ENCODE results near the gene CBFB.
"Not testable (repeated sequence)": the region's sequence is repeated elsewhere in the genome, so short reads cannot be mapped to it uniquely, and the experiment has no call there.

Gene CBFB

GRCh38 chr16:67017421-67017750 is 11.6 kb upstream of the CBFB start:
- DNase-seq, result no peak

DNA sequence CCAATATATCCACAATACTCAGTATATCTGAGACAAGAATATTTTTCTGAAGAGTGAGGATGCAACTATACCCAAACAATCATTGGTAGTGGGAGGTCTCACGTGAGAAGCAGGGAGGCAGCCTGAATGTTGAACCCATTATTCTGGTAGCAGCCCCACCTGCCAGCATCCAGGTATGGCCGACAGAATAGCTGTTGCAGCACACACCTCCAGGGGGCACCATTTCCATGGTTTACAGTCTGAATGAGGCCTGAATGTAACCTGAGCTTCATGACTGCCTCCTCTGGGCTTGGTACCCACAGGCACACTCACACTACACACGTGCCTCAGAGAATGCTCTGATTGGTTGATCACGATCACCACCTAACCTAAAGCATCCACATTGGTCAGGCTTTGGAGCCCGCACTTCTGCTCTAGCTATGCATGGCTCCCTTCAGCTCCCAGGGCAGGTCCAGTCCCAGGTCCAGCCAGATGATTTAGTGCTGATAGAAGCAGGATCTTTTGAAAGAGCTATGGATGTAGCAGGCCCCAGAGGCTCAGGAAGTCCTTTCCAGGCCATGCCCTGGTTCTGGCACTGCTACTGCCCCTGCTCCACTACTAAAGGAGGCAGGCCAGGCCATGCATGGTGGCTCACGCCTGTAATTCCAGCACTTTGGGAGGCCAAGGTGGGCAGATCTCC is 11.0 kb upstream of the CBFB start:
- peak; percentile 84 for DNase-seq

- no peak for DNase-seq
These were observed 9.8 kb upstream of the CBFB start for GRCh38 chr16:67019171-67019570.

GRCh38 chr16:67021321-67021720 is 7.6 kb upstream of the CBFB start:
- no peak for DNase-seq

DNA sequence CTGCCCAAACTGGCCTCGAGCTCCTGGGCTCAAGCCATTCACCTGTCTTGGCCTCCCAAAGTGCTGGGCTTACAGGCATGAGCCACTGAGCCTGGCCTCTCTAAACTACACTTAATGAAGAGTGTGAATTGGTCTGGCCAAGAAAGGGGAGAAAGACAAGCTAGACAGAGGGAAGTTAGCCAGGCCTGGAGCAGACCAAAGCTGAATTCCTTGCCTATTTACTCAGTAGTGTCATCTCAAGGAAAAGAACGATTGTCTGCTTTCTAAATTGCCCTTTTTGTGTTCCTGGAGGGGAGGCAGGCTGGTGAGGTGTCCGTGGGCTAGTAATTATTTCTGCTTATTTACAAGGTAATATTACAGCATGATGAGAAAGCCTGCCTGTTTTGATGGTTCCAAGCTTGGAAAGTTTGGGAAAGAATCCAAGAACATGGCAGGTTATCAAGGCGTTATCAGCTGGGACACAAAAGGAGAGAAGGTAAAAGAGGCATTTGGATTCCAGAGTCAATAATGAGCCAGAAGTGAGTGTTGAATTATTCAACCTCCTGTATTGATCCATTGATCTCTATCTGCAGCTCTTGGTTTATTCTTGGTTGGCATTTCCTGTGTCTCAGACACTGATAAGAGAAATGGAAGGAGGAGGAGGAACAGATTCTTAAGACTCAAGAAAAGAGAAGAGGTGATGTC is 6.3 kb upstream of the CBFB start:
- no peak for DNase-seq

DNA sequence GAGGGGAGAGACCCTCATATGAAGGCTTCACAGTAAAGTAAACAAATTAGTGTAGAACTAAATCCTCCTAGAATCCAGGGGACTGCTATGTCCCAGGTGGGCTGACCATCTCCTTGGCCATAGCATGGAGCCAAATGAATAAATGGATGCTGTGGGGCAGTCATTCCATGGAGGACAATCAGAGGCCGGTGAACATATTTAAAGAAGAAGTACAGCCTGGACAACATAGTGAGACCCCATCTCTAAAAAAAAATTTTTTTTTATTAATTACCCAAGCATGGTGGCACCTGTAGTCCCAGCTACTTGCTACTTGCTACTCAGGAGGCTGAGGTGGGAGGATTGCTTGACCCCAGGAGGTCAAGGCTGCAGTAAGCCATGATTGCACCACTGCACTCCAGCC is 5.3 kb upstream of the CBFB start:
- DNase-seq, result no peak

- DNase-seq, result no peak
These were observed 4.4 kb upstream of the CBFB start for GRCh38 chr16:67024384-67025209.

GRCh38 chr16:67025210-67025550 is 3.8 kb upstream of the CBFB start:
- no peak for DNase-seq

DNA sequence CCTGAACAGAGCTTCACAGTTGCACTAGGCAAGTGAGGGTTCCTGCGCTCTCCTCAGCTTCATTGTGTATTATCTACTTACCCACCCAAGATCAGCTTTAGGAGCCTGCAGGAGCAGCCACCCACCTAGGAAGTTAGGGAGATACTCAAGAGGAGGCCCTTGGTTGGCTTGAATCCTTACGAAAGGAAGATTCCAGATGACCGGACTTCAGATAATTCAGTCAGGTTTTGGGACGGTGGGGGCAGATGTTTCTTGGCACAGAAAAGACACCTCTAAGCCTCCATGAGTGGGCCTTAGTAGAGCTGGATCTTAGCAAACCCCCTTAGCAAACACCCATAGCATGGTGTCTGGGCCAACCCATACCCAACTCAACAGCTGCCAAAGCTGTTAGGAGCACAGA is 2.4 kb upstream of the CBFB start:
- DNase-seq, result no peak

- no peak for DNase-seq
These were observed 1.9 kb upstream of the CBFB start for GRCh38 chr16:67027046-67027445.

GRCh38 chr16:67028167-67028695 is 718 bp upstream of the CBFB start:
- DNase-seq, result no peak

- peak; percentile 43 for DNase-seq
These were observed 526 bp downstream of the CBFB start for GRCh38 chr16:67029254-67030096.

GRCh38 chr16:67030221-67030962 is 1.4 kb downstream of the CBFB start:
- no peak for DNase-seq

DNA sequence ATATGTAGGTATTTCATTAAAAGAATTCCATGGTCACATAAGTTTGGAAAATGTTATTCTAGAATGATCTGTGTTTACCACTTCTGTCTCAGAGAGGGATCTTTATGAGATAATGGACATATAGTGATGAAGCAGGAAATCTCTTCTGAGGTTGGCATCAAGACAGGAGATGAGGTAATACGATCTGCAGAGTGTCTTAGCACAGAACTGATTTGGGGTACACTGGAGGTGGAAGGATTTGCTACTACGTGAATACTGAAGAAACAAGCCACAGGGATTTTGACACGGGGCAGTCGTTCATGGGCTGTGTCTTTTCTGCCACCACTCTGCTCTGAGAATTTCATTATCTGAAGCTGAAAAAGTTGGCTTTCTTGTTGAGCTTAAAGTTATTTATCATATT is 5.5 kb downstream of the CBFB start:
- DNase-seq, result no peak

- no peak for DNase-seq
These were observed 6.4 kb downstream of the CBFB start for GRCh38 chr16:67035364-67035763.

- no peak for DNase-seq
These were observed 7.4 kb downstream of the CBFB start for GRCh38 chr16:67036323-67036741.

GRCh38 chr16:67039260-67040020 is 10.5 kb downstream of the CBFB start:
- DNase-seq, result no peak

DNA sequence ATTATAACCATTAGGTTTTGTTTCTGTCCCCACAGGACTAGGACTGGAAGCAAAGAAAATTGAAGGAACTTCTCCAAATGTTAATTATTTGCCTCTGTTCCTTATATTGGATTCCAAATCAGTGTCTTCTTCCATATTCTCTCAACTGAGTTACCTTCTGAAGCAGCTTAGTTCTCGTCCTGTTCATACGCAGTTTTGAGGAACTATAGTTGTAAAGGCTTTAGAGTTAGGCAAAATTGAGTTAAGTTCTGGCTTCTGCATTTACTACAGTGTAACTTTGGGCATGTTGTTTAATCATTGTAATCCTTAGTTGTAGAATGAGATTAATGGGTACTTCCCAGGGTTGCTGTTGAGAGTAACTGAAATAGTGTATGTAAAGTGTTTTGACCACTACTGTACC is 11.2 kb downstream of the CBFB start:
- DNase-seq, result no peak

DNA sequence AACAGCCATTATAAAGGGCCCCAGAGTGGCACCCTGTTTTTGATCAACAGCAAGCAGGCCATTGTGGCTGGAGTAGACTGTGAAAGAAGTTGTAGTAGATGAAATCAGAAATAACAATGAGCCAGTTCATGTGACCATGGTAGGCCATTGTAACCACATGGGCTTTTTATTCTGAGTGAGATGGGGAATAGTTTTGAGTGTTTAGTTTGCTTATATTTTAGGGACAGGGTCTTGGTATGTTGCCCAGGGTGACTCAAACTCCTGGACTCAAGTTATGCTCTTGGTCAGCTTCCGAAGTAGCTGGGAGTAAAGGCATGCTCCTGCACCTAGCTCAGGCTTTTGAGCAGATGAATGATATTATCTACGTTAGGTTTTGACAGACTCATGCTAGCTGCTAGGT is 12.0 kb downstream of the CBFB start:
- DNase-seq, result no peak

GRCh38 chr16:67041520-67041919 is 12.6 kb downstream of the CBFB start:
- not testable (repeated sequence) for DNase-seq

DNA sequence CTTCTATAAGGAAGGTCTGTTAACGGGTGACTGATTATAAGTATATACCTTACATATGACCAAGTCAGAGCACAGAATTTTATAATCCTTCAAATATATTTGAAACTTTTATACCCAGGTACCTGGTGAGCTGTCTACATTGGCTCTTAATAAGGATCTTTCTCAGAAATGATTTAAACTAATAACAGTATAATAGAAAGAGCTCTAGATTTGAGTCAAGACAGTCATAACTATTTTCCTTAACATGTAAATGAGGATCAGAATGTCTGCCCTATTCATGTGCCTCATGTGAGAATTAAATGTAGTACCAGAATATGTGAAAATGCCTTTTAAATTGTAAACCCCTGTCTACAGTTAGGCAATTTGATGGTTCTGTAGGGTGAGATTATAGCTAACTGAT is 14.5 kb downstream of the CBFB start:
- no peak for DNase-seq

All from activated T-cell treated with anti-CD3 and anti-CD28 coated beads for 4 hours (primary cell).